ENCODE data around the gene KDM4B. TPM values are rescaled to one million over a fixed set of nuclear protein-coding genes. Genes with fewer than 3 reads are reported as not detected.

KDM4B gene
- total RNA-seq, 1 experiment from 2014 or later: 43.7 TPM

DNA sequence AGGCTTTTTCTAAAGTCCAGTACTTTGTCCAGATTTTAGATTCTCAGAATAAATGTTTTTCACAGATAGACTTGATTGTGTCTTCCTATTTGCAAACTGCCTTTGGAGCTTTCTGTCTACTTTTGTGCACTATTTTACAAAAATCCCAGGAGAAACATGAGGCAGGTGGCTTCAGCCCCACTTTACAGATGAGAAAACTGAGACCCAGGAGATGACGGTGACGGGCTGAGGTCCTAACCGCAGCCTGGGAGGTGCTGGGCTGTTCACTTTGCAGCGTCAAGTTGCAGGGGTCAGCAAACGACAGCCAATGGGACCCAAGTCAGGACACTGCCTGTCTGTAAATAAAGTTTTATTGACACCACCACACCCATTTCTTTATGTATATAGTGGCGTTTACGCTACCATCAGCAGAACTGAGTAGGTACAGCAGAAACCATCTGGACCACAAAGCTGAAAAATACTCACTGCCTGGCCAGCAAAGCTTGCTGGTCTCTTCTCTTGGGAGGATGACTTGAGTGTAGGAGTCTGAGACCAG, 6.8 kb upstream of the KDM4B start:
- Histone ChIP-seq H4K5ac (ENCODE audit: insufficient read length, low read depth, low read length) (no peak overlapping the region), H3K23me2 (ENCODE audit: insufficient read length, low read depth, low read length, poor library complexity, severe bottlenecking) (no peaks in the 10 kb centered on the region), H4K91ac (ENCODE audit: insufficient read length, low read depth, low read length) (no peak overlapping the region), H3K4me2 (ENCODE audit: insufficient read depth, insufficient read length, low read length) (no peak overlapping the region), H2BK15ac (ENCODE audit: low read depth, low read length) (no peak overlapping the region), H2BK120ac (ENCODE audit: low read depth, low read length, poor library complexity, severe bottlenecking) (no peak overlapping the region), H2AK5ac (ENCODE audit: insufficient read length, low read length) (no peak overlapping the region), H3K4me1 (ENCODE audit: insufficient read depth, low read length) (no peaks in the 10 kb centered on the region), H2BK12ac (ENCODE audit: insufficient read length, low read depth, low read length) (no peak overlapping the region), H3T11ph (ENCODE audit: low read length) (no peak overlapping the region), H3K27ac (ENCODE audit: insufficient read length, low read depth, low read length) (no peak overlapping the region), H4K20me1 (ENCODE audit: control insufficient read depth, insufficient read depth, insufficient read length) (no peaks in the 10 kb centered on the region), H3K9me3 (ENCODE audit: control insufficient read depth, low read depth, low read length) (no peaks in the 10 kb centered on the region), H2AFZ (ENCODE audit: low read length) (no peak overlapping the region), H3K9ac (ENCODE audit: extremely low read depth, insufficient read length, low read length) (no peak overlapping the region), H3K27me3 (ENCODE audit: insufficient read depth, low read length) (no peaks in the 10 kb centered on the region), H3K18ac (ENCODE audit: insufficient read length, low read depth, low read length) (no peak overlapping the region), H3K23ac (ENCODE audit: insufficient read length, low read depth, low read length) (no peak overlapping the region), H4K8ac (replicated peaks; ENCODE audit: insufficient read length, low read depth, low read length) (no peak overlapping the region), H2BK5ac (ENCODE audit: insufficient read length, low read length) (no peak overlapping the region), H3K79me2 (ENCODE audit: insufficient read depth, low read length) (no peaks in the 10 kb centered on the region), H2BK20ac (ENCODE audit: low read depth, low read length, poor library complexity, severe bottlenecking) (no peak overlapping the region), H3K79me1 (ENCODE audit: insufficient read depth, low read depth, low read length, poor library complexity, severe bottlenecking) (no peaks in the 10 kb centered on the region), H3K56ac (ENCODE audit: insufficient read length, low read depth, low read length) (no peak overlapping the region), H3K14ac (ENCODE audit: insufficient read depth, low read length) (no peak overlapping the region), H3K4ac (ENCODE audit: low read depth, low read length) (no peak overlapping the region)
- DNase-seq: no peak
- Mint-ChIP-seq H3K36me3 (ENCODE audit: insufficient read depth in 1 of 3, low read depth in 3 of 3) (peaks cover 16 to 62% (median 42%) of the 10 kb centered on the region in 3 experiments; a peak in 6 of 7 replicates), H3K4me1 (peaks cover 4 to 7% of the 10 kb centered on the region in 2 experiments), H3K27me3 (ENCODE audit: low read depth) (no peaks in the 10 kb centered on the region), H3K27ac (no peak overlapping the region), H3K4me3 (no peak overlapping the region), H3K9me3 (peaks cover 0 to 4% of the 10 kb centered on the region in 2 experiments; a peak in 2 of 5 replicates)
- TF ChIP-seq, protein P1, sequence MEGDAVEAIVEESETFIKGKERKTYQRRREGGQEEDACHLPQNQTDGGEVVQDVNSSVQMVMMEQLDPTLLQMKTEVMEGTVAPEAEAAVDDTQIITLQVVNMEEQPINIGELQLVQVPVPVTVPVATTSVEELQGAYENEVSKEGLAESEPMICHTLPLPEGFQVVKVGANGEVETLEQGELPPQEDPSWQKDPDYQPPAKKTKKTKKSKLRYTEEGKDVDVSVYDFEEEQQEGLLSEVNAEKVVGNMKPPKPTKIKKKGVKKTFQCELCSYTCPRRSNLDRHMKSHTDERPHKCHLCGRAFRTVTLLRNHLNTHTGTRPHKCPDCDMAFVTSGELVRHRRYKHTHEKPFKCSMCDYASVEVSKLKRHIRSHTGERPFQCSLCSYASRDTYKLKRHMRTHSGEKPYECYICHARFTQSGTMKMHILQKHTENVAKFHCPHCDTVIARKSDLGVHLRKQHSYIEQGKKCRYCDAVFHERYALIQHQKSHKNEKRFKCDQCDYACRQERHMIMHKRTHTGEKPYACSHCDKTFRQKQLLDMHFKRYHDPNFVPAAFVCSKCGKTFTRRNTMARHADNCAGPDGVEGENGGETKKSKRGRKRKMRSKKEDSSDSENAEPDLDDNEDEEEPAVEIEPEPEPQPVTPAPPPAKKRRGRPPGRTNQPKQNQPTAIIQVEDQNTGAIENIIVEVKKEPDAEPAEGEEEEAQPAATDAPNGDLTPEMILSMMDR (conservative IDR thresholded peaks at IDR 0.05): no peak
- no CpG with 5 or more reads among the region's 7 CpGs for WGBS (ENCODE audit: extremely low coverage, insufficient read length, low lambda C conversion rate)
